Keratinocyte (primary cell): ENCODE measurements around the gene SETDB1. TPM values are rescaled to one million over a fixed set of nuclear protein-coding genes. Genes with fewer than 3 reads are reported as not detected.
A peak's percentile ranks its signal among the peaks of the same experiment; 100 is the strongest.

Source experiments
- DNase-seq: peaks from one replicate; pipeline ENCODE4 v3.0.0-alpha.2; 2011; ENCODE audit warnings: low read depth, missing footprints, low spot score
- FAIRE-seq: peaks from 2 replicates; lab custom pipeline; 2011; peaks lifted over from hg19 to GRCh38; lab: Jason Lieb, UNC
- H2AFZ ChIP-seq: 2 replicates; pipeline ENCODE4 v1.6.0; 2012; ENCODE audit warnings: low read length, control low read depth, inconsistent platforms; ENCODE audit not compliant: control insufficient read depth
- H3K27ac ChIP-seq: 2 replicates; pipeline ENCODE4 v1.5.1; 2011; ENCODE audit warnings: low read length; ENCODE audit not compliant: control insufficient read depth, insufficient read depth
- H3K27me3 ChIP-seq: 3 replicates; pipeline ENCODE4 v1.6.0; 2011; ENCODE audit warnings: low read length; ENCODE audit not compliant: control insufficient read depth, insufficient read depth; ENCODE audit errors: extremely low read depth
- H3K36me3 ChIP-seq, 2 experiments: 2 replicates in 1 of 2; 3 replicates in 1 of 2; pipeline ENCODE4 v1.5.1; 2011; ENCODE audit warnings: low read length in 2 of 2, mild to moderate bottlenecking in 1 of 2; ENCODE audit not compliant: control insufficient read depth in 2 of 2, insufficient read depth in 2 of 2; ENCODE audit errors: extremely low read depth in 1 of 2
- H3K4me1 ChIP-seq: 3 replicates; pipeline ENCODE4 v1.5.1; 2011; ENCODE audit warnings: low read length; ENCODE audit not compliant: control insufficient read depth, insufficient read depth; ENCODE audit errors: extremely low read depth
- H3K4me2 ChIP-seq: 3 replicates; pipeline ENCODE4 v1.6.0; 2011; ENCODE audit warnings: low read depth, low read length; ENCODE audit not compliant: control insufficient read depth, insufficient read depth; ENCODE audit errors: extremely low read depth
- H3K4me3 ChIP-seq, 3 experiments: fragments of 200-600 bp in 1 of 3; sonication (generic) in 1 of 3; 2 replicates in 2 of 3; 3 replicates in 1 of 3; pipeline ENCODE4 v1.5.1; 2011 to 2016; ENCODE audit warnings: low read length in 3 of 3, mild to moderate bottlenecking in 3 of 3, control low read depth in 2 of 3, inconsistent platforms in 1 of 3, low read depth in 1 of 3, mixed read lengths in 1 of 3, mixed run types in 1 of 3, moderate library complexity in 1 of 3; ENCODE audit not compliant: control insufficient read depth in 2 of 3, insufficient read depth in 2 of 3; ENCODE audit errors: extremely low read depth in 1 of 3
- H3K79me2 ChIP-seq: 2 replicates; pipeline ENCODE4 v1.6.0; 2012; ENCODE audit warnings: low read length; ENCODE audit not compliant: control insufficient read depth, insufficient read depth
- H3K9ac ChIP-seq: 3 replicates; pipeline ENCODE4 v1.6.0; 2011; ENCODE audit warnings: low read length; ENCODE audit not compliant: control insufficient read depth, insufficient read depth; ENCODE audit errors: extremely low read depth
- H3K9me1 ChIP-seq: 3 replicates; pipeline ENCODE4 v1.6.0; 2011; ENCODE audit warnings: low read length; ENCODE audit not compliant: control insufficient read depth, insufficient read depth; ENCODE audit errors: extremely low read depth
- H3K9me3 ChIP-seq: 2 replicates; pipeline ENCODE4 v1.5.1; 2012; ENCODE audit warnings: low read depth, low read length; ENCODE audit not compliant: control insufficient read depth
- H4K20me1 ChIP-seq: 3 replicates; pipeline ENCODE4 v1.6.0; 2011; ENCODE audit warnings: low read length; ENCODE audit not compliant: control insufficient read depth, insufficient read depth; ENCODE audit errors: extremely low read depth
- EZH2 ChIP-seq: IDR thresholded peaks from one replicate; pipeline ENCODE4 v1.6.1; 2012; ENCODE audit warnings: inconsistent platforms, mild to moderate bottlenecking, low read length, moderate library complexity
- dilution Hi-C: fragments of 300-500 bp; cut with MboI; formaldehyde crosslinking; loops from one replicate; pipeline ENCODE4 v1.7.0; 2020; ENCODE audit warnings: low sequenced_read_pairs; ENCODE audit not compliant: extremely low pct_ligation_motif_present
- polyA plus RNA-seq, 5 experiments: library from polyadenylated mRNA; depleted of rRNA in 3 of 5; stranded (reverse) in 3 of 5; stranded (forward) in 1 of 5; unstranded in 1 of 5; fragments of >200 nt; gene quantifications; 1 replicate in 1 of 5; 2 replicates in 3 of 5; 3 replicates in 1 of 5; pipeline versions ENCODE4 v1.2.1 to v1.2.3, GENCODE V29; 2011 to 2012; ENCODE audit warnings: missing spikeins in 2 of 5, low read depth in 1 of 5, low replicate concordance in 1 of 5
- TF ChIP-seq, protein P1 (sequence below), 3 experiments: IDR thresholded peaks in 1 of 3; conservative IDR thresholded peaks in 1 of 3; optimal IDR thresholded peaks in 1 of 3; 2 replicates in 2 of 3; 3 replicates in 1 of 3; pipeline versions ENCODE3 to v1.5.1; 2011; ENCODE audit warnings: low read length in 3 of 3, mild to moderate bottlenecking in 3 of 3, moderate library complexity in 2 of 3, control low read depth in 1 of 3, inconsistent platforms in 1 of 3; ENCODE audit not compliant: insufficient read depth in 2 of 3; ENCODE audit errors: extremely low read depth in 1 of 3

SETDB1 gene
- polyA plus RNA-seq, 1 donor (not counting 4 experiments of a cell fraction or from before 2014, with no cell fraction given), result 31.3 TPM

DNA sequence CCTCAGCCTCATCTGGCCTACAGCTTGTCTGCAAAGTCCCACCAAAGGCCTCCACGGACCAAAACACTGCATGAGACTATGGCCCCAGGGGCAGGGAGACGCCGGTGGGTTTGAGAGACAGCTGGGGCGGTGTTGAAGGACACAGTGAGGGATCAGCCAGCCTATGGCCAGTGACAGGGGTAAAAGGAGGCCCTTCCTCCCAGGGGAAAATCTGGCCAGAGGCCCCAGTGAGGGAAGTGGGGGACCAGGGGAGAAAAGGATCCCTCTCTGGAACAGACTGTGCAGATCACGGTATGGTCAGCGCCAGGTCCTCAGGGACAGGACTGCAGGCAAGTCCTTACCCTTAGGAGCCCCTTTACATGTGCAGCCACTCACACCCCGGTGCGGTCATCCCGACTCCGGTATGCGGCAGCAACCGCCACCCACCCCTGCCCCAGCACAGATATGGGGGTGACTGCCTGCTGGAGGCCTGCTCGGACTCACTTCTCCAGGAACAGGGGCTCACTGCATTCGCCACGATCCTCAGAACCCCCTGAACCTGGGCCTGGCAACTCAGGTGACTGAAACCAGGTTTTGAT is 47.2 kb downstream of the SETDB1 start:
- DNase-seq (no peak), FAIRE-seq (no peak)
- Histone ChIP-seq H3K4me2 (peak overlapping the region; percentile 97), H3K4me3 (peak overlapping the region; percentile 88 to 95 (median 93)), H3K4me1 (peaks cover 34% of the 10 kb centered on the region), H3K27me3 (no peaks in the 10 kb centered on the region), H3K79me2 (peaks cover 56% of the 10 kb centered on the region), H3K36me3 (peaks cover 6 to 16% of the 10 kb centered on the region in 2 experiments), H2AFZ (no peak overlapping the region), H3K9ac (peak overlapping the region; percentile 90), H3K27ac (peak overlapping the region; percentile 73), H4K20me1 (peaks cover 2% of the 10 kb centered on the region), H3K9me3 (no peaks in the 10 kb centered on the region), H3K9me1 (no peaks in the 10 kb centered on the region)
- TF ChIP-seq, protein P1, sequence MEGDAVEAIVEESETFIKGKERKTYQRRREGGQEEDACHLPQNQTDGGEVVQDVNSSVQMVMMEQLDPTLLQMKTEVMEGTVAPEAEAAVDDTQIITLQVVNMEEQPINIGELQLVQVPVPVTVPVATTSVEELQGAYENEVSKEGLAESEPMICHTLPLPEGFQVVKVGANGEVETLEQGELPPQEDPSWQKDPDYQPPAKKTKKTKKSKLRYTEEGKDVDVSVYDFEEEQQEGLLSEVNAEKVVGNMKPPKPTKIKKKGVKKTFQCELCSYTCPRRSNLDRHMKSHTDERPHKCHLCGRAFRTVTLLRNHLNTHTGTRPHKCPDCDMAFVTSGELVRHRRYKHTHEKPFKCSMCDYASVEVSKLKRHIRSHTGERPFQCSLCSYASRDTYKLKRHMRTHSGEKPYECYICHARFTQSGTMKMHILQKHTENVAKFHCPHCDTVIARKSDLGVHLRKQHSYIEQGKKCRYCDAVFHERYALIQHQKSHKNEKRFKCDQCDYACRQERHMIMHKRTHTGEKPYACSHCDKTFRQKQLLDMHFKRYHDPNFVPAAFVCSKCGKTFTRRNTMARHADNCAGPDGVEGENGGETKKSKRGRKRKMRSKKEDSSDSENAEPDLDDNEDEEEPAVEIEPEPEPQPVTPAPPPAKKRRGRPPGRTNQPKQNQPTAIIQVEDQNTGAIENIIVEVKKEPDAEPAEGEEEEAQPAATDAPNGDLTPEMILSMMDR (optimal IDR thresholded peaks at IDR 0.05 in 1 of 3, IDR thresholded peaks at IDR 0.05 in 1 of 3, conservative IDR thresholded peaks at IDR 0.05 in 1 of 3; ENCODE audit: extremely low read depth in 1 of 3, insufficient read depth in 2 of 3, low read length in 3 of 3), result no peak
- TF ChIP-seq EZH2, result no peak
- dilution Hi-C loops, result no loop called here

DNA sequence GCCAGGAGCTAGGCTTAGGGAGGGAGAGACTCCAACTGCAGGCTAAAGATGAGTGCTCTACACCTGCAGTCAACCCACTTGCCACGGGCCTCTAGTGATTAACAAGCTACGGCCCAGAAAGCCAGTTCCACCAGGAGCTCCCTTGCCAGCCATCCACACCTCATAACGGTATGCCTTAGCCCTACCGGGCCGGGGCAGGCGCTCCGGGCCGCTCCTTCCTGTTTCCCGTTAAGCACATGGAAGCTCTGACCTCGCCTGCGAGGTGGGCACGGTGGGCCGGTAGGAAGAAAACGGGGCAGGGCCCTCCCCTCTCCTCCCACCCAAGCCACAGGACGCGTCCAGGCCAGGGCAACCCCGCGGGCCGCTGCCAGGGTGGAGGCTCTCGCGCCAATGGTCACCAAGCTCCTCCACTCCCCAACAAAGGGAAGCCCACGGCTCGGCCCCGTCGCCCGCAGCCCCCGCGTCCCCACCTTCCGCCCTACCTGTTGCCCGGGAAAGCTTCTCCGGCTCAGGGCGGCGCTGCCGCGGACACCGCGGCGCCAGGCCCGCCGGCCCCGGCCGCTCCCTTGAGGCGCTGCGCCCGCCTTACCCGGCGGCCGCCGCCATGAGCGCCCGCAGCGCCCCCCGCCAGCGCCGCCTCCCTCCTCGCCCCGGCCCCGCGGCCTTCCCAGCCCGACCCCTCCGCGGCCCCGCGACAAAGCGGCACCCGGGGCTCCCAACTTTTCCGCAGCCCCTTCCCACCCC is 47.8 kb downstream of the SETDB1 start:
- no peak for DNase-seq
- dilution Hi-C loops, result no loop called here
- Histone ChIP-seq H3K27ac (peak overlapping the region; percentile 73), H4K20me1 (no peaks in the 10 kb centered on the region), H3K4me2 (peak overlapping the region; percentile 97), H3K9me3 (no peaks in the 10 kb centered on the region), H2AFZ (peak overlapping the region; percentile 73), H3K79me2 (peaks cover 49% of the 10 kb centered on the region), H3K9me1 (no peaks in the 10 kb centered on the region), H3K36me3 (peaks cover under 1 to 10% of the 10 kb centered on the region in 2 experiments), H3K9ac (peak overlapping the region; percentile 90), H3K4me1 (peaks cover 34% of the 10 kb centered on the region), H3K27me3 (no peaks in the 10 kb centered on the region), H3K4me3 (peak overlapping the region; percentile 88 to 95 (median 93))
- FAIRE-seq, result no peak
- no peak for TF ChIP-seq EZH2
- TF ChIP-seq, protein P1 (optimal IDR thresholded peaks at IDR 0.05 in 1 of 3, IDR thresholded peaks at IDR 0.05 in 1 of 3, conservative IDR thresholded peaks at IDR 0.05 in 1 of 3; ENCODE audit: extremely low read depth in 1 of 3, insufficient read depth in 2 of 3, low read length in 3 of 3), result no peak
